ENCODE data around the gene FBLN5.
"Not testable (repeated sequence)": the region's sequence is repeated elsewhere in the genome, so short reads cannot be mapped to it uniquely, and the experiment has no call there.

FBLN5 gene

GRCh38 chr14:91904956-91905645, 42.4 kb downstream of the FBLN5 start:
- no peak overlapping the region for H3K4me3 Mint-ChIP-seq
- intact Hi-C loops (cut with micrococcal nuclease), result no loop called here
- H3K27ac Mint-ChIP-seq, result no peak overlapping the region

GRCh38 chr14:91904483-91904882, 43.0 kb downstream of the FBLN5 start:
- Mint-ChIP-seq H3K4me1 (ENCODE audit: low read depth) (peaks cover 5% of the 10 kb centered on the region), H3K36me3 (ENCODE audit: low read depth) (no peaks in the 10 kb centered on the region), H3K4me3 (no peak overlapping the region), H3K27me3 (peaks cover 4% of the 10 kb centered on the region), H3K27ac (no peak overlapping the region), H3K9me3 (no peaks in the 10 kb centered on the region)
- intact Hi-C loops (cut with micrococcal nuclease), result no loop called here

More at GRCh38 chr14:91904956-91905645, 42.4 kb downstream of the FBLN5 start:
- Mint-ChIP-seq H3K36me3 (ENCODE audit: low read depth) (no peaks in the 10 kb centered on the region), H3K4me1 (ENCODE audit: low read depth) (peaks cover 11% of the 10 kb centered on the region), H3K9me3 (no peaks in the 10 kb centered on the region), H3K27me3 (peaks cover 4% of the 10 kb centered on the region)

GRCh38 chr14:91903070-91903469, 44.4 kb downstream of the FBLN5 start:
- intact Hi-C loops (cut with micrococcal nuclease), result no loop called here
- H3K9me3 Mint-ChIP-seq, result no peaks in the 10 kb centered on the region

GRCh38 chr14:91902336-91902735, 45.2 kb downstream of the FBLN5 start:
- Mint-ChIP-seq H3K27me3 (no peaks in the 10 kb centered on the region), H3K36me3 (ENCODE audit: low read depth) (no peaks in the 10 kb centered on the region), H3K4me1 (ENCODE audit: low read depth) (peaks cover 3% of the 10 kb centered on the region), H3K4me3 (no peak overlapping the region), H3K9me3 (no peaks in the 10 kb centered on the region), H3K27ac (no peak overlapping the region)
- intact Hi-C loops (cut with micrococcal nuclease), result no loop called here

More at GRCh38 chr14:91903070-91903469, 44.4 kb downstream of the FBLN5 start:
- Mint-ChIP-seq H3K27me3 (peaks cover under 1% of the 10 kb centered on the region), H3K4me3 (no peak overlapping the region), H3K27ac (no peak overlapping the region), H3K36me3 (ENCODE audit: low read depth) (no peaks in the 10 kb centered on the region), H3K4me1 (ENCODE audit: low read depth) (peaks cover 2% of the 10 kb centered on the region)

GRCh38 chr14:91901449-91902226, 45.9 kb downstream of the FBLN5 start:
- Mint-ChIP-seq H3K27ac (no peak overlapping the region), H3K4me1 (ENCODE audit: low read depth) (peaks cover 6% of the 10 kb centered on the region), H3K9me3 (no peaks in the 10 kb centered on the region), H3K36me3 (ENCODE audit: low read depth) (no peaks in the 10 kb centered on the region), H3K4me3 (no peak overlapping the region), H3K27me3 (no peaks in the 10 kb centered on the region)
- intact Hi-C loops (cut with micrococcal nuclease), result no loop called here

GRCh38 chr14:91899806-91900205, 47.7 kb downstream of the FBLN5 start:
- H3K36me3 Mint-ChIP-seq (ENCODE audit: low read depth), result no peaks in the 10 kb centered on the region
- no peaks in the 10 kb centered on the region for H3K27me3 Mint-ChIP-seq
- no peaks in the 10 kb centered on the region for H3K9me3 Mint-ChIP-seq
- no peak overlapping the region for H3K27ac Mint-ChIP-seq
- H3K4me1 Mint-ChIP-seq (ENCODE audit: low read depth), result peaks cover 6% of the 10 kb centered on the region
- intact Hi-C loops (cut with micrococcal nuclease), result no loop called here
- no peak overlapping the region for H3K4me3 Mint-ChIP-seq

GRCh38 chr14:91899213-91899612, 48.3 kb downstream of the FBLN5 start:
- Mint-ChIP-seq H3K9me3 (no peaks in the 10 kb centered on the region), H3K4me1 (ENCODE audit: low read depth) (peaks cover 6% of the 10 kb centered on the region), H3K4me3 (no peak overlapping the region), H3K27ac (no peak overlapping the region), H3K36me3 (ENCODE audit: low read depth) (no peaks in the 10 kb centered on the region), H3K27me3 (no peaks in the 10 kb centered on the region)
- intact Hi-C loops (cut with micrococcal nuclease), result no loop called here

GRCh38 chr14:91898372-91898771, 49.1 kb downstream of the FBLN5 start:
- H3K4me3 Mint-ChIP-seq, result no peak overlapping the region
- peaks cover 14% of the 10 kb centered on the region for H3K4me1 Mint-ChIP-seq (ENCODE audit: low read depth)
- no peak overlapping the region for H3K27ac Mint-ChIP-seq
- H3K36me3 Mint-ChIP-seq (ENCODE audit: low read depth), result no peaks in the 10 kb centered on the region
- H3K9me3 Mint-ChIP-seq, result no peaks in the 10 kb centered on the region
- no peaks in the 10 kb centered on the region for H3K27me3 Mint-ChIP-seq
- intact Hi-C loops (cut with micrococcal nuclease), result no loop called here

- H3K27me3 Mint-ChIP-seq; H3K4me3 Mint-ChIP-seq; H3K36me3 Mint-ChIP-seq (ENCODE audit: low read depth); H3K9me3 Mint-ChIP-seq; H3K27ac Mint-ChIP-seq; intact Hi-C loops (cut with micrococcal nuclease): not testable (repeated sequence)
- peaks cover 16% of the 10 kb centered on the region for H3K4me1 Mint-ChIP-seq (ENCODE audit: low read depth)
These were observed 49.8 kb downstream of the FBLN5 start for GRCh38 chr14:91897716-91898115.

- Mint-ChIP-seq H3K36me3 (ENCODE audit: low read depth) (no peaks in the 10 kb centered on the region), H3K9me3 (no peaks in the 10 kb centered on the region), H3K4me1 (ENCODE audit: low read depth) (peaks cover 16% of the 10 kb centered on the region), H3K27ac (no peak overlapping the region), H3K27me3 (no peaks in the 10 kb centered on the region), H3K4me3 (no peak overlapping the region)
- intact Hi-C loops (cut with micrococcal nuclease), result no loop called here
These were observed 50.3 kb downstream of the FBLN5 start for GRCh38 chr14:91897106-91897701.

GRCh38 chr14:91896419-91896818, 51.1 kb downstream of the FBLN5 start:
- Mint-ChIP-seq H3K4me3 (no peak overlapping the region), H3K4me1 (ENCODE audit: low read depth) (peaks cover 16% of the 10 kb centered on the region), H3K27ac (no peak overlapping the region), H3K36me3 (ENCODE audit: low read depth) (no peaks in the 10 kb centered on the region), H3K9me3 (no peaks in the 10 kb centered on the region), H3K27me3 (no peaks in the 10 kb centered on the region)
- intact Hi-C loops (cut with micrococcal nuclease), result no loop called here

GRCh38 chr14:91893669-91894068, 53.8 kb downstream of the FBLN5 start:
- intact Hi-C loops (cut with micrococcal nuclease), result no loop called here
- H3K27me3 Mint-ChIP-seq, result no peaks in the 10 kb centered on the region
- no peaks in the 10 kb centered on the region for H3K36me3 Mint-ChIP-seq (ENCODE audit: low read depth)
- H3K27ac Mint-ChIP-seq, result no peak overlapping the region
- H3K9me3 Mint-ChIP-seq, result no peaks in the 10 kb centered on the region
- H3K4me3 Mint-ChIP-seq, result no peak overlapping the region
- peaks cover 16% of the 10 kb centered on the region for H3K4me1 Mint-ChIP-seq (ENCODE audit: low read depth)

- Mint-ChIP-seq H3K9me3 (no peaks in the 10 kb centered on the region), H3K4me3 (no peak overlapping the region), H3K4me1 (ENCODE audit: low read depth) (peaks cover 16% of the 10 kb centered on the region), H3K36me3 (ENCODE audit: low read depth) (no peaks in the 10 kb centered on the region), H3K27ac (no peak overlapping the region), H3K27me3 (no peaks in the 10 kb centered on the region)
- intact Hi-C loops (cut with micrococcal nuclease), result no loop called here
These were observed 54.5 kb downstream of the FBLN5 start for GRCh38 chr14:91893007-91893406.

- Mint-ChIP-seq H3K27ac (no peak overlapping the region), H3K27me3 (no peaks in the 10 kb centered on the region), H3K36me3 (ENCODE audit: low read depth) (no peaks in the 10 kb centered on the region), H3K9me3 (no peaks in the 10 kb centered on the region), H3K4me3 (no peak overlapping the region), H3K4me1 (ENCODE audit: low read depth) (peaks cover 10% of the 10 kb centered on the region)
- intact Hi-C loops (cut with micrococcal nuclease), result no loop called here
These were observed 55.7 kb downstream of the FBLN5 start for GRCh38 chr14:91891721-91892220.
